B cell (primary cell): ENCODE results near the gene MPST. TPM values are rescaled to one million over a fixed set of nuclear protein-coding genes. Genes with fewer than 3 reads are reported as not detected.

ENCODE experiments used
- ATAC-seq: fragments of 200-7000 bp; cut with Tn5 transposase; one replicate; pipeline ENCODE4 v1.10.0; 2021; ENCODE audit warnings: low read depth, mild to moderate bottlenecking, moderate number of reproducible peaks, moderate library complexity
- CTCF ChIA-PET: fragments of 350-600 bp; sonication (Branson Sonifier 250); formaldehyde crosslinking; loops from one replicate; lab custom pipeline; 2021; ENCODE audit warnings: antibody characterized with exemption, inconsistent platforms; lab: Charles Lee
- POLR2A ChIA-PET: fragments of 350-600 bp; sonication (Branson Sonifier 250); formaldehyde crosslinking; loops from one replicate; lab custom pipeline; 2021; ENCODE audit warnings: antibody characterized with exemption; lab: Charles Lee
- DNase-seq: peaks from one replicate; pipeline ENCODE4 v3.0.0; 2013
- H2AFZ ChIP-seq: 2 replicates; pipeline ENCODE4 v1.6.1; 2012; ENCODE audit warnings: mild to moderate bottlenecking, low read depth, low read length; ENCODE audit not compliant: insufficient read depth, poor library complexity, severe bottlenecking
- H3K27ac ChIP-seq, 2 donors: 1 replicate in 1 of 2; 2 replicates in 1 of 2; pipeline ENCODE4 v1.5.1; 2012 to 2013; ENCODE audit warnings: low read length in 2 of 2, mild to moderate bottlenecking in 2 of 2, moderate library complexity in 1 of 2
- H3K27me3 ChIP-seq, 4 experiments: fragments of 200-600 bp in 1 of 4; sonication (generic) in 1 of 4; replicated peaks in 1 of 4; 1 replicate in 2 of 4; 2 replicates in 2 of 4; pipeline versions ENCODE4 v1.6.1 to v1.7.0; 2013 to 2016; ENCODE audit warnings: low read length in 3 of 4, mild to moderate bottlenecking in 2 of 4, mixed read lengths in 1 of 4, moderate library complexity in 1 of 4; ENCODE audit not compliant: insufficient read depth in 4 of 4, control insufficient read depth in 3 of 4; ENCODE audit errors: control extremely low read depth in 1 of 4
- H3K36me3 ChIP-seq, 2 experiments: replicated peaks in 1 of 2; 1 replicate in 1 of 2; 2 replicates in 1 of 2; pipeline versions ENCODE4 v1.6.1 to v1.7.1; 2013; ENCODE audit warnings: low read length in 1 of 2; ENCODE audit not compliant: insufficient read depth in 2 of 2, control insufficient read depth in 1 of 2; ENCODE audit errors: control extremely low read depth in 1 of 2, extremely low read depth in 1 of 2
- H3K4me1 ChIP-seq, 2 donors: fragments of 200-600 bp in 1 of 2; sonication (generic) in 1 of 2; 1 replicate in 1 of 2; 2 replicates in 1 of 2; pipeline versions ENCODE4 v1.5.1 to v1.6.1; 2013 to 2017; ENCODE audit warnings: low read length in 2 of 2; ENCODE audit not compliant: control insufficient read depth in 2 of 2, insufficient read depth in 2 of 2
- H3K4me2 ChIP-seq: replicated peaks from 2 replicates; pipeline ENCODE3; 2012; ENCODE audit warnings: mild to moderate bottlenecking, low read depth, low read length; ENCODE audit not compliant: poor library complexity, severe bottlenecking
- H3K4me3 ChIP-seq, 5 experiments: fragments of 200-600 bp in 1 of 5; sonication (generic) in 1 of 5; 1 replicate in 3 of 5; 2 replicates in 2 of 5; pipeline versions ENCODE4 v1.5.1 to v1.7.0; 2011 to 2016; ENCODE audit warnings: low read length in 4 of 5, mild to moderate bottlenecking in 4 of 5, low read depth in 2 of 5, control low read depth in 1 of 5, moderate library complexity in 1 of 5; ENCODE audit not compliant: insufficient read depth in 1 of 5; ENCODE audit errors: control extremely low read depth in 1 of 5, extremely low read depth in 1 of 5
- H3K79me2 ChIP-seq: fragments of 200-600 bp; sonication (generic); one replicate; pipeline ENCODE4 v1.6.0; 2016; ENCODE audit warnings: low read length; ENCODE audit not compliant: control insufficient read depth, insufficient read depth
- H3K9ac ChIP-seq: fragments of 200-600 bp; sonication (generic); 2 replicates; pipeline ENCODE4 v1.6.1; 2017; ENCODE audit warnings: mild to moderate bottlenecking, low read length, moderate library complexity
- H3K9me3 ChIP-seq, 3 donors: one replicate each; pipeline versions ENCODE4 v1.6.1 to v1.7.1; 2013; ENCODE audit warnings: low read length in 2 of 3; ENCODE audit not compliant: control insufficient read depth in 2 of 3, insufficient read depth in 1 of 3; ENCODE audit errors: control extremely low read depth in 1 of 3
- H4K20me1 ChIP-seq: 2 replicates; pipeline ENCODE4 v1.6.0; 2012; ENCODE audit warnings: mild to moderate bottlenecking, low read length; ENCODE audit not compliant: insufficient read depth, control insufficient read depth, poor library complexity, severe bottlenecking
- H3K27ac Mint-ChIP-seq: one replicate; pipeline ENCODE4 v1.8.0; 2021; ENCODE audit warnings: mixed read lengths
- H3K27me3 Mint-ChIP-seq: one replicate; pipeline ENCODE4 v1.8.0; 2021; ENCODE audit warnings: mixed read lengths
- H3K4me1 Mint-ChIP-seq: one replicate; pipeline ENCODE4 v1.8.0; 2021; ENCODE audit warnings: mixed read lengths
- H3K4me3 Mint-ChIP-seq: one replicate; pipeline ENCODE4 v1.8.0; 2021; ENCODE audit warnings: mixed read lengths
- H3K9me3 Mint-ChIP-seq: one replicate; pipeline ENCODE4 v1.8.0; 2022; ENCODE audit warnings: mixed read lengths; ENCODE audit not compliant: insufficient read depth
- EZH2 ChIP-seq: IDR thresholded peaks from 2 replicates; pipeline ENCODE4 v1.6.1; 2012; ENCODE audit warnings: borderline replicate concordance, low read depth, mild to moderate bottlenecking, moderate library complexity, low read length; ENCODE audit not compliant: insufficient read depth, poor library complexity, severe bottlenecking
- WGBS: methylation state at CpG from one replicate; pipeline ENCODE4 v1.1.5; 2013; ENCODE audit warnings: missing lambda C conversion rate; ENCODE audit not compliant: insufficient coverage; 5-methylcytosine and 5-hydroxymethylcytosine counted together
- intact Hi-C: fragments of 100-400 bp; cut with micrococcal nuclease; formaldehyde crosslinking; loops from one replicate; pipeline ENCODE4 v1.10.0; 2022
- polyA plus RNA-seq: library from polyadenylated mRNA; depleted of rRNA; stranded (reverse); fragments of >200 nt; gene quantifications from 2 replicates; pipeline ENCODE4 v1.2.3, GENCODE V29; 2012
- total RNA-seq, 2 donors: library from RNA; stranded (reverse); fragments of 120-200 nt in 1 of 2; gene quantifications; 1 replicate in 1 of 2; 2 replicates in 1 of 2; pipeline versions ENCODE4 v1.2.3 to v1.2.4, GENCODE V29; 2013 to 2022
- TF ChIP-seq, protein P1 (sequence below): fragments of 200-600 bp; IDR thresholded peaks from one replicate; pipeline ENCODE4 v1.8.0; 2022; ENCODE audit warnings: antibody characterized with exemption, mild to moderate bottlenecking

The MPST gene
- total and polyA plus RNA-seq, 2 donors (not counting 1 experiment from before 2014, with no cell fraction given) = 11.2 to 17.7 TPM

DNA sequence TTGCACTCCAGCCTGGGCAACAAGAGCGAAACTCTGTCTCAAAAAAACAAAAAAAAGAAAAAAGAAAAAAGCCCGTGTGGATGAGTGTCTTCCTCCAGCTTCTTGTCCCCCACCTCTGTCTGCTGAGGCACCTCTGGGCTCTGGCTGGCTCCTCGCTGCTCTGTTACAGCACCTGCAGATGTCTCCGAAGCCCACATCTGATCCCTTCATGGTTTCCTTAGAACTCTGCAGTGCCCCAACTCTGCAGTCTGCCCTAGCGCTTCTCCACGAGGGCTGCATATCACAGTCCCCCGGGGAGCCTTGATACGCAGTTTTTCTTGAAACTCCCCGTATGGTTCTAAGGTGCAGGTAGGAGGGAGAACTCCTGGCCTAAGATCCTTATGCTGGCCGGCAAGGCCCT is 47.9 kb downstream of the MPST start:
- Mint-ChIP-seq H3K4me3 (no peak overlapping the region), H3K9me3 (no peaks in the 10 kb centered on the region), H3K4me1 (no peaks in the 10 kb centered on the region), H3K27me3 (peaks cover 19% of the 10 kb centered on the region), H3K27ac (no peak overlapping the region)
- POLR2A ChIA-PET = no interaction called here
- TF ChIP-seq, protein P1, sequence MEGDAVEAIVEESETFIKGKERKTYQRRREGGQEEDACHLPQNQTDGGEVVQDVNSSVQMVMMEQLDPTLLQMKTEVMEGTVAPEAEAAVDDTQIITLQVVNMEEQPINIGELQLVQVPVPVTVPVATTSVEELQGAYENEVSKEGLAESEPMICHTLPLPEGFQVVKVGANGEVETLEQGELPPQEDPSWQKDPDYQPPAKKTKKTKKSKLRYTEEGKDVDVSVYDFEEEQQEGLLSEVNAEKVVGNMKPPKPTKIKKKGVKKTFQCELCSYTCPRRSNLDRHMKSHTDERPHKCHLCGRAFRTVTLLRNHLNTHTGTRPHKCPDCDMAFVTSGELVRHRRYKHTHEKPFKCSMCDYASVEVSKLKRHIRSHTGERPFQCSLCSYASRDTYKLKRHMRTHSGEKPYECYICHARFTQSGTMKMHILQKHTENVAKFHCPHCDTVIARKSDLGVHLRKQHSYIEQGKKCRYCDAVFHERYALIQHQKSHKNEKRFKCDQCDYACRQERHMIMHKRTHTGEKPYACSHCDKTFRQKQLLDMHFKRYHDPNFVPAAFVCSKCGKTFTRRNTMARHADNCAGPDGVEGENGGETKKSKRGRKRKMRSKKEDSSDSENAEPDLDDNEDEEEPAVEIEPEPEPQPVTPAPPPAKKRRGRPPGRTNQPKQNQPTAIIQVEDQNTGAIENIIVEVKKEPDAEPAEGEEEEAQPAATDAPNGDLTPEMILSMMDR = no peak
- no peak for TF ChIP-seq EZH2
- DNase-seq = no peak
- no peaks in the 10 kb centered on the region for H3K36me3 ChIP-seq
- no peaks in the 10 kb centered on the region for H3K9me3 ChIP-seq
- no peak for ATAC-seq
- H3K27ac ChIP-seq = no peak overlapping the region
- intact Hi-C loops = no loop called here
- WGBS = 85% methylated on average over 5 of the region's 10 CpGs
- H3K9ac ChIP-seq = no peak overlapping the region
- H3K27me3 ChIP-seq = peaks cover 0 to 40% (median 12%) of the 10 kb centered on the region in 4 experiments
- no peaks in the 10 kb centered on the region for H4K20me1 ChIP-seq
- no peaks in the 10 kb centered on the region for H3K4me1 ChIP-seq
- no peaks in the 10 kb centered on the region for H3K79me2 ChIP-seq
- no peak overlapping the region for H2AFZ ChIP-seq
- no peak overlapping the region for H3K4me2 ChIP-seq
- CTCF ChIA-PET = no interaction called here
- no peak overlapping the region for H3K4me3 ChIP-seq

DNA sequence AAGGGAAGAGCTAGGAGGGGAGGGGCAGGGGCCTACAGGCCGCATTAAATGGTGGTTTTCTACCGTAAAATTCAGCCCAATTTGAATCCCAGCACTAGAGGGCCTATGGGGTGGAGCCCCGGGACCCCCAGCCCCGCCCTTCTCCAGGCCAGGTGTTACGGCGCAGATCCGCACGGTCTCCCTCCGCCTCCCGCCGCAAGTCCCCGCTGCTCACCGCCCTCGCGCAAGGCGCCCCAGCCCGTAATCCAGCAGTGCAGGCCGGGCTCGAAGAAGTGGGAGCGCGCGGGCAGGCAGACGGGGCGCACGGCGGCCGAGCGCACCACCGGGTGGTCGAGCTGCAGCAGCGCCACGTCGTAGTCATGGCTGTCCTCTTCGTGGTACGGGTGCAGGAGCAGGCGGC is 49.3 kb downstream of the MPST start:
- POLR2A ChIA-PET = no interaction called here
- WGBS = 9% methylated on average over 34 of the region's 36 CpGs
- Histone ChIP-seq H3K4me3 (no peak overlapping the region), H3K4me2 (no peak overlapping the region), H3K9me3 (no peaks in the 10 kb centered on the region), H2AFZ (no peak overlapping the region), H3K79me2 (no peaks in the 10 kb centered on the region), H3K27me3 (peaks cover 0 to 40% (median 12%) of the 10 kb centered on the region in 4 experiments), H4K20me1 (no peaks in the 10 kb centered on the region), H3K4me1 (no peaks in the 10 kb centered on the region), H3K9ac (no peak overlapping the region), H3K27ac (no peak overlapping the region), H3K36me3 (no peaks in the 10 kb centered on the region)
- ATAC-seq (no peak), DNase-seq (no peak)
- intact Hi-C loops = no loop called here
- Mint-ChIP-seq H3K4me3 (no peak overlapping the region), H3K27ac (no peak overlapping the region), H3K27me3 (peaks cover 19% of the 10 kb centered on the region), H3K4me1 (no peaks in the 10 kb centered on the region), H3K9me3 (no peaks in the 10 kb centered on the region)
- TF ChIP-seq EZH2 = no peak
- TF ChIP-seq, protein P1 = no peak
- CTCF ChIA-PET = no interaction called here
